Endodermal cell (in vitro differentiated cells): ENCODE measurements around the gene SZRD1. TPM values are rescaled to one million over a fixed set of nuclear protein-coding genes. Genes with fewer than 3 reads are reported as not detected.

ENCODE experiments used
- DNase-seq: peaks from one replicate; pipeline ENCODE4 v3.0.0-alpha.2; 2017
- H3K27ac ChIP-seq: 2 replicates; pipeline ENCODE4 v1.5.1; 2013; ENCODE audit warnings: mild to moderate bottlenecking, low read depth, low read length, moderate library complexity
- H3K27me3 ChIP-seq: 2 replicates; pipeline ENCODE4 v1.6.1; 2013; ENCODE audit warnings: mild to moderate bottlenecking, low read length, moderate library complexity; ENCODE audit not compliant: insufficient read depth, control insufficient read depth, poor library complexity, severe bottlenecking
- H3K36me3 ChIP-seq: 2 replicates; pipeline ENCODE4 v1.7.0; 2013; ENCODE audit warnings: mild to moderate bottlenecking, low read length, moderate library complexity; ENCODE audit not compliant: control insufficient read depth, insufficient read depth
- H3K4me1 ChIP-seq: one replicate; pipeline ENCODE4 v1.7.0; 2013; ENCODE audit warnings: low read length; ENCODE audit not compliant: control insufficient read depth, insufficient read depth
- H3K4me3 ChIP-seq: 2 replicates; pipeline ENCODE4 v1.5.1; 2013; ENCODE audit warnings: mild to moderate bottlenecking, low read length, moderate library complexity
- H3K9ac ChIP-seq: 2 replicates; pipeline ENCODE4 v1.6.1; 2013; ENCODE audit warnings: mild to moderate bottlenecking, low read length, moderate library complexity; ENCODE audit not compliant: poor library complexity, severe bottlenecking; ENCODE audit errors: extremely low read depth
- H3K9me3 ChIP-seq: 2 replicates; pipeline ENCODE4 v1.6.1; 2013; ENCODE audit warnings: mild to moderate bottlenecking, low read length, moderate library complexity; ENCODE audit not compliant: control insufficient read depth
- H3K27ac Mint-ChIP-seq: 2 replicates; pipeline ENCODE4 v1.8.0; 2020; ENCODE audit warnings: mixed read lengths
- H3K27me3 Mint-ChIP-seq: 2 replicates; pipeline ENCODE4 v1.8.0; 2021; ENCODE audit warnings: mild to moderate bottlenecking, mixed read lengths; ENCODE audit not compliant: insufficient read depth
- H3K36me3 Mint-ChIP-seq: 2 replicates; pipeline ENCODE4 v1.8.0; 2020; ENCODE audit warnings: low read depth, mixed read lengths
- H3K4me1 Mint-ChIP-seq: 2 replicates; pipeline ENCODE4 v1.8.0; 2020; ENCODE audit warnings: mixed read lengths
- H3K4me3 Mint-ChIP-seq: 2 replicates; pipeline ENCODE4 v1.8.0; 2020; ENCODE audit warnings: mild to moderate bottlenecking, moderate library complexity, mixed read lengths
- H3K9me3 Mint-ChIP-seq: 2 replicates; pipeline ENCODE4 v1.8.0; 2020; ENCODE audit warnings: mild to moderate bottlenecking, mixed read lengths
- CTCF ChIP-seq: fragments of 200-600 bp; sonication (generic); conservative IDR thresholded peaks from 2 replicates; pipeline ENCODE4 v1.5.0; 2021; ENCODE audit warnings: antibody characterized with exemption, mild to moderate bottlenecking
- WGBS, 2 experiments: methylation state at CpG; one replicate each; pipeline versions ENCODE4 v1.1.5 to v1.1.7; 2013; ENCODE audit warnings: missing lambda C conversion rate in 2 of 2, mixed read lengths in 1 of 2; ENCODE audit not compliant: insufficient coverage in 1 of 2, insufficient read length in 1 of 2; 5-methylcytosine and 5-hydroxymethylcytosine counted together
- total RNA-seq, 2 donors: library from RNA; stranded (reverse); fragmentation: NEBNext Ultra II Directional in 1 of 2; extraction: Animal tissue kit (Norgen Biotek cat#: 25700) in 1 of 2; gene quantifications; 2 replicates in 1 of 2; 3 replicates in 1 of 2; pipeline ENCODE4 v1.2.1, GENCODE V29; 2021

Gene SZRD1
- total RNA-seq, 2 donors from 2014 or later: 111 to 118 TPM

GRCh38 chr1:16409536-16410152 is 42.6 kb downstream of the SZRD1 start:
- H3K36me3 ChIP-seq: no peaks in the 10 kb centered on the region
- no peak overlapping the region for H3K4me3 ChIP-seq
- Mint-ChIP-seq H3K4me1 (peaks cover 2% of the 10 kb centered on the region), H3K27me3 (peaks cover 7% of the 10 kb centered on the region), H3K36me3 (no peaks in the 10 kb centered on the region), H3K9me3 (no peaks in the 10 kb centered on the region), H3K4me3 (no peak overlapping the region), H3K27ac (no peak overlapping the region)
- WGBS, 2 experiments: 91 to 97% methylated on average over 16 to 25 of the region's 25 CpGs
- no peaks in the 10 kb centered on the region for H3K9me3 ChIP-seq
- no peak for TF ChIP-seq CTCF
- no peak overlapping the region for H3K27ac ChIP-seq
- no peak overlapping the region for H3K9ac ChIP-seq
- H3K27me3 ChIP-seq: no peaks in the 10 kb centered on the region
- DNase-seq: no peak
- H3K4me1 ChIP-seq: no peaks in the 10 kb centered on the region

GRCh38 chr1:16410803-16411202 is 43.8 kb downstream of the SZRD1 start:
- Histone ChIP-seq H3K36me3 (no peaks in the 10 kb centered on the region), H3K4me1 (no peaks in the 10 kb centered on the region), H3K27me3 (no peaks in the 10 kb centered on the region), H3K27ac (no peak overlapping the region), H3K4me3 (no peak overlapping the region), H3K9ac (no peak overlapping the region), H3K9me3 (no peaks in the 10 kb centered on the region)
- Mint-ChIP-seq H3K36me3 (no peaks in the 10 kb centered on the region), H3K27ac (no peak overlapping the region), H3K27me3 (peaks cover 7% of the 10 kb centered on the region), H3K4me1 (peaks cover 2% of the 10 kb centered on the region), H3K4me3 (no peak overlapping the region), H3K9me3 (no peaks in the 10 kb centered on the region)
- 83 to 96% methylated on average over 5 of the region's 5 CpGs for WGBS, 2 experiments
- TF ChIP-seq CTCF: no peak
- DNase-seq: no peak

- H3K27me3 ChIP-seq: no peaks in the 10 kb centered on the region
- DNase-seq: no peak
- Mint-ChIP-seq H3K27me3 (peaks cover 6% of the 10 kb centered on the region), H3K4me1 (peaks cover 2% of the 10 kb centered on the region), H3K27ac (no peak overlapping the region), H3K9me3 (no peaks in the 10 kb centered on the region), H3K36me3 (no peaks in the 10 kb centered on the region), H3K4me3 (no peak overlapping the region)
- H3K27ac ChIP-seq: no peak overlapping the region
- no peaks in the 10 kb centered on the region for H3K36me3 ChIP-seq
- no peaks in the 10 kb centered on the region for H3K9me3 ChIP-seq
- H3K4me1 ChIP-seq: no peaks in the 10 kb centered on the region
- H3K9ac ChIP-seq: no peak overlapping the region
- no peak overlapping the region for H3K4me3 ChIP-seq
- 89 to 96% methylated on average over 3 of the region's 3 CpGs for WGBS, 2 experiments
- no peak for TF ChIP-seq CTCF
Observed at GRCh38 chr1:16413191-16413590, 46.1 kb downstream of the SZRD1 start.
